ENCODE results near the gene MIS18A.
"Not testable (repeated sequence)": the region's sequence is repeated elsewhere in the genome, so short reads cannot be mapped to it uniquely, and the experiment has no call there.

Gene MIS18A

GRCh38 chr21:32297449-32297848 lies 18.6 kb upstream of the MIS18A start:
- TF ChIP-seq GATA1 (IDR thresholded peaks at IDR 0.05; ENCODE audit: low read depth, low read length) = no peak
- no peak for TF ChIP-seq POLR2A (IDR thresholded peaks at IDR 0.05; ENCODE audit: low read length)
- no peak for DNase-seq

DNA sequence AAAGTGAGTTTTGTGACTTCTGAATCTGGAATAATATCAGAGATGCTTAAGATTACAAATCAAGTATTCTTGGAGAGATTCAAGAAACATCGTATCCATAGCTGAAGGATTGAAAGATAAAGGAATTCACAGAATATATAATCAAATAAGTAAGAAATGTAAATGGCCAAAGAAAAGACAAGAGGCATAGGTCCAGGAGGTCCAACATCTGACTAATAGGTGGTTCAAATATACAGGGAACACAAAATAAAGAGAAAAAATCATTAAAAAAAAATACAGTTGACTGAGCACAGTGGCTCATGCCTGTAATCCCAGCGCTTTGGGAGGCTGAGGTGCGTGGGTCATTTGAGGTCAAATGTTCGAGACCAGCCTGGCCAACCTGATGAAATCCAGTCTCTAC lies 6.6 kb upstream of the MIS18A start:
- TF ChIP-seq GATA1 (IDR thresholded peaks at IDR 0.05; ENCODE audit: low read depth, low read length) (no peak), POLR2A (IDR thresholded peaks at IDR 0.05; ENCODE audit: low read length) (no peak)
- no peak for DNase-seq

DNA sequence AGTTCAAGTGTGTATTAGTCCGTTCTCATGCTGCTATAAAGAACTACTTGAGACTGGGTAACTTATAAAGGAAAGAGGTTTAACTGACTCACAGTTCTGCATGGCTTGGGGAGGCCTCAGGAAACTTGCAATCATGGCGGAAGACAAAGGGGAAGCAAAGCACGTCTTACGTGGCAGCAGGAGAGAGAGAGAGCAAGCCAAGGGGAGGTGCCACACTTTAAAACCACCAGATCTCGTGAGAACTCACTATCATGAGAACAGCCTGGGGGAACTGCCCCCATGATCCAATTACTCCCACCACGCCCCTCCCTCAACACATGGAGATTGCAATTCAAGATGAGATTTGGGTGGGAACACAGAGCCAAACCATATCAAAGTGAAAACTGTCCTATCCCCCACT lies 4.1 kb upstream of the MIS18A start:
- TF ChIP-seq POLR2A (IDR thresholded peaks at IDR 0.05; ENCODE audit: low read length) (no peak), GATA1 (IDR thresholded peaks at IDR 0.05; ENCODE audit: low read depth, low read length) (no peak)
- DNase-seq = peak in 1 of 2 experiments; percentile 9

DNA sequence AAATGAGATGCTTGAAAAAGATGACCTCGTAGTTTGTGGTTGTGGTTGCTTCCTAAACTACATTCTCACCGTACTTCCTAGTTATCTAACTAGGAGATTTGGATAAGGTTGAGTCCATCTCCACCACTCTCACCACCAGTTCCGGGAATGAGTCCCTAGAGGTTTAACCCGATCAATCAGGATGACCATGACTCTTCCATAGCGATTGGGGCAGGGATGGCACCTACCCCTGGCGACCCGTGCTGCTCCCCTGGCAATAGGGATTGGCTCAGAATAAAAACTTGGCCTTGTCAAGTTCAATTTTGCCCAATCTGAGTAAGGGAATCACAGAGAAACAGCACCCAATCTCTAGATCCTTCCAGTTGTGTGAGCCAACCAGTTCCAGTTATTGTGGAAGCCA lies 2.7 kb upstream of the MIS18A start:
- DNase-seq = no peak
- TF ChIP-seq POLR2A (IDR thresholded peaks at IDR 0.05; ENCODE audit: low read length) (no peak), GATA1 (IDR thresholded peaks at IDR 0.05; ENCODE audit: low read depth, low read length) (no peak)

DNA sequence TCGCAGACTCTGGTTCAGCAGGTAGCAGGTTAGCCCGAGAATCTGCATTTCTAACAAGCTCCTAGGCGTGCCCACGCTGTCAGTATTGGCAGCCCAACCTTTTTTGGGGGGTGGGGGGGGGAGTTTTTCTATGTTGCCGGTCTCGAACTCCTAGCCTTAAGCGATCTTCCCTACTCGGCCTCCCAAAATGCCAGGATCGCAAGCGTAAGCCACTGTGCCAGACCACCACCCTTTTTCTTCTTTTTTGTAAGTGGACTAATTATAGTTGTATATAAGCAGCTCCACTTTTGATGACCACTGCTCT lies 480 bp upstream of the MIS18A start:
- DNase-seq = no peak
- TF ChIP-seq POLR2A (IDR thresholded peaks at IDR 0.05; ENCODE audit: low read length) (no peak), GATA1 (IDR thresholded peaks at IDR 0.05; ENCODE audit: low read depth, low read length) (no peak)

DNA sequence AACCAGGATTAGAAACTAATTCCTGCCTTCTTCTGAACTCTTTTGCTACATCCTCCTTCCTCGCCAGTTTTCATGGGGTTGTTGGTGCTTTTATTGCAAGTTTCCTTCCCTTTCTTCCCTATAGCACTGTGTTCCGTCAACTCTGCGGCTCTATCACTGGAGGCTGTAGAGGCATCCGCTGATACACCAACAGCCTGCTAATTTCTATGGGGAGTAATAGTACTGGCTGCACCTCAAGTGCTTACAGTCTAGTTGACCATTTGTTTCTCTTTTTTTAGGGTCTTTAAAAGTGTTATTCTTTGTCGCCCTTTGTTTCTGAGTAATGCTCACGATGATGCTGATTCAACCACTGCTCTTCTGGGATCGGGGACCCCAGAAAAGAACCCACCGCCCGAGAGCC lies 746 bp downstream of the MIS18A start:
- peak; percentile 38 to 46 for DNase-seq
- TF ChIP-seq POLR2A (IDR thresholded peaks at IDR 0.05; ENCODE audit: low read length) (no peak), GATA1 (IDR thresholded peaks at IDR 0.05; ENCODE audit: low read depth, low read length) (no peak)

- DNase-seq = no peak
- TF ChIP-seq GATA1 (IDR thresholded peaks at IDR 0.05; ENCODE audit: low read depth, low read length) (no peak), POLR2A (IDR thresholded peaks at IDR 0.05; ENCODE audit: low read length) (no peak)
These were observed 2.2 kb downstream of the MIS18A start for GRCh38 chr21:32276671-32277070.

- DNase-seq = no peak
- TF ChIP-seq POLR2A (IDR thresholded peaks at IDR 0.05; ENCODE audit: low read length) = no peak
- TF ChIP-seq GATA1 (IDR thresholded peaks at IDR 0.05; ENCODE audit: low read depth, low read length) = no peak
These were observed 8.1 kb downstream of the MIS18A start for GRCh38 chr21:32270748-32271147.

- not testable (repeated sequence) for DNase-seq
These were observed 13.5 kb downstream of the MIS18A start for GRCh38 chr21:32265321-32265720.

DNA sequence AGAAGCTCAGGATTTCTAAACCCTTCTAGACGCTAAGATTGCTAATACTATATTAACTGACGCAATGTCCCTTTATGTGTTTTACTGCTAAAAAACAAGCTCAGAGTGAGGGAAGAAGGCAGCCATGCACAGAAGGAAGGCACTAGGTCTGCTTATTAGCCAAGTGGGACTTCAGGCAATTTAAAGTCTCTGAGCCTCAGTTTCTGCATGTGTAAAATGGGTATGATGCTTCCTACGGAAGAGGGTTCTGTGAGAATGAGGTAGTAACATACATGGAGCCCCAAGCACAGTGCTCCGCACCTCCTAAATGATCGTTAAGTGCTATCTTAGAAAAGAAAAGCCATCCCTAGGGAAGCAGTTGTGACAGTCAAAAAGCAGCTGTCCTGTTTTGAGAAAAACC lies 16.9 kb downstream of the MIS18A start:
- no peak for TF ChIP-seq POLR2A (IDR thresholded peaks at IDR 0.05; ENCODE audit: low read length)
- TF ChIP-seq GATA1 (IDR thresholded peaks at IDR 0.05; ENCODE audit: low read depth, low read length) = no peak
- no peak for DNase-seq

DNA sequence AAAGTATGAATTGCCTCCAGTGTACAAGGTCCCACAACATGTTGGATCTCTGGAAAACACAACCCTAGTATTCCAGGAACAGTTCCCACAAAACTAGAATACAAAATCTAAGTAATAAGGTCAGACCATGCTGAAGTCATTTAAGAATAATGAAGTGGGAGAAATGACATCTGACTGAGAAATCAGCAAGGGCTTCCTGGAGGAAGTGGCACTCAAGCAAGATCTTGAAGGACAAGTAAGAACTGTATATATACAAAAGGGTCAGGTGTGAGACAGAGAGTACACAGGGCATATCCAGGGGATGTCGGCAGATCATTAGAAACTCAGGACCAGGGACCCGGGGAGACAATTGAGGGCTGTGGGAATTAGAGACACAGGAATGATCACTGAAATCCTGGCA lies 18.7 kb downstream of the MIS18A start:
- no peak for TF ChIP-seq POLR2A (IDR thresholded peaks at IDR 0.05; ENCODE audit: low read length)
- TF ChIP-seq GATA1 (IDR thresholded peaks at IDR 0.05; ENCODE audit: low read depth, low read length) = no peak
- DNase-seq = no peak

- not testable (repeated sequence) for DNase-seq
These were observed 20.1 kb downstream of the MIS18A start for GRCh38 chr21:32258786-32259048.

- DNase-seq = peak; percentile 62 to 75
- TF ChIP-seq GATA1 (IDR thresholded peaks at IDR 0.05; ENCODE audit: low read depth, low read length) (no peak), POLR2A (IDR thresholded peaks at IDR 0.05; ENCODE audit: low read length) (no peak)
These were observed 20.7 kb downstream of the MIS18A start for GRCh38 chr21:32257962-32258785.

DNA sequence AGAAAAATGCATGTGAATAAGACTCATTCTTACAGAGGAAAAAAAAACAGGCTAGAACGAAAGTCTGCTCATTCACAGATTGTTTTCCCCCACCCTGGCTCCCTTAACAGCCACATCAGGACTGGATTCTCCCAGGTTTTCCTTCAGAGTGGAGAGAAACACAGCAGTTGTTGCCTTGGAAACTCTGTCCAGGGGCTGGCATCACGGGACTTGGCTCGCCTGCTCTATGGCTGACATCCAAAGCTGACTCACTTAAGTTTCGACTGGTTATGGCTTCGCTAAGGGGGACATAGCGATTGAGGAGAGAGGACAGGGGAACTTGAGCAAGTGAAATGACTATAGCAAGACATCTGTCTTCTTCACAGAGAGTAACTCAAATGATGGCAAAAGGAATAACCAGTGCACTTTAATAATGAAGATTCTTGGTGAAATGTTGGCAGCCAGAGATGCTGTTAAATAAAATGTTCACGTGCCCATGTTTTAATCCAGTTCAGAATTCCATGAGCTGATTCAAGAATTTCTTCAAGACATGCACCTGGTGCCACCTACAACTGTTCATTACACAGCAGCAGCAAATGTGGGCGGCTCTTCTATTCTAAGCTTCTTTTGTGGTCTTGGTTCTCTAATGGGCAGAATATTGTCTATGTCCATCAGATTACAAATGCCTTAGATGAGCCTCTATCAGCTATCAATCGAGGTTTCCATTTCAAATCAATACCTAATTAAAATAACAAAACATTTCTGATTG lies 21.8 kb downstream of the MIS18A start:
- no peak for TF ChIP-seq GATA1 (IDR thresholded peaks at IDR 0.05; ENCODE audit: low read depth, low read length)
- TF ChIP-seq POLR2A (IDR thresholded peaks at IDR 0.05; ENCODE audit: low read length) = no peak
- DNase-seq = no peak

DNA sequence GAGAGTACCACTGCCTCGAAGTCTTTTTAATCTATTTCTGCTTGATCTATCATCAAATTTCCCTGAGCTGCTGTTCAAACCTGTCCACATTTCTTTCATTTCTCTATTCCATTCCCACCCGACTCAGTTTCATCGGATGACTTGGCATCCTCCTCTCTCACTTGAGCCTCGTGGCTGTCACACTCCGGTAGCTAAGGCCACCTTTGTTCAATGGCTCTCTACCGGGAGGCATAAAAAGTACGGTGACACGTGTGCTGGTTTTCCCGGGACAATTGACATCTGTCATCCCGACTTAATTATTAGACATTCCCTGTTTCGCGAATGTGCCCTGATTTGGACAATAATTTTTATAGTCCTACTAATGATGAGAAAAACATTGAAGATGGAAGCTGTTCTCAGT lies 22.6 kb downstream of the MIS18A start:
- no peak for DNase-seq

More for the DNA sequence above, 22.6 kb downstream of the MIS18A start:
- no peak for TF ChIP-seq GATA1 (IDR thresholded peaks at IDR 0.05; ENCODE audit: low read depth, low read length)

All from erythroblast (primary cell).